ENCODE measurements around the gene AHI1. TPM values are rescaled to one million over a fixed set of nuclear protein-coding genes. Genes with fewer than 3 reads are reported as not detected.

The AHI1 gene
- total RNA-seq, 3 donors from 2014 or later (not counting 1 experiment from before 2014, with no cell fraction given) = 24.0 to 40.3 (median 32.4) TPM

- no peak for DNase-seq
- no peak overlapping the region for H3K27ac ChIP-seq (ENCODE audit: low read length)
Measured at GRCh38 chr6:135397172-135397952, 100.2 kb downstream of the AHI1 start.

GRCh38 chr6:135395136-135395535 is 102.4 kb downstream of the AHI1 start:
- DNase-seq (no peak), ATAC-seq (no peak)
- Histone ChIP-seq H3K27ac (ENCODE audit: low read length) (no peak overlapping the region), H3K36me3 (ENCODE audit: control insufficient read depth, insufficient read depth, low read length) (no peaks in the 10 kb centered on the region), H3K4me1 (ENCODE audit: control insufficient read depth, insufficient read depth, low read length) (no peaks in the 10 kb centered on the region), H3K4me3 (ENCODE audit: low read length) (no peak overlapping the region), H3K9me3 (ENCODE audit: control insufficient read depth, insufficient read depth, low read length) (no peaks in the 10 kb centered on the region), H3K27me3 (ENCODE audit: control insufficient read depth, insufficient read depth, low read length) (no peaks in the 10 kb centered on the region)
- Mint-ChIP-seq H3K27me3 (ENCODE audit: low read depth in 2 of 2) (no peaks in the 10 kb centered on the region), H3K36me3 (no peaks in the 10 kb centered on the region), H3K4me1 (no peaks in the 10 kb centered on the region), H3K27ac (no peak overlapping the region), H3K9me3 (no peaks in the 10 kb centered on the region), H3K4me3 (no peak overlapping the region)
- no peak for TF ChIP-seq CTCF (IDR thresholded peaks at IDR 0.05)
- intact Hi-C loops (cut with micrococcal nuclease) = no loop called here

More at GRCh38 chr6:135397172-135397952, 100.2 kb downstream of the AHI1 start:
- Mint-ChIP-seq H3K27ac (no peak overlapping the region), H3K27me3 (ENCODE audit: low read depth in 2 of 2) (no peaks in the 10 kb centered on the region), H3K4me1 (no peaks in the 10 kb centered on the region), H3K36me3 (no peaks in the 10 kb centered on the region), H3K9me3 (no peaks in the 10 kb centered on the region), H3K4me3 (no peak overlapping the region)
- Histone ChIP-seq H3K9me3 (ENCODE audit: control insufficient read depth, insufficient read depth, low read length) (no peaks in the 10 kb centered on the region), H3K27me3 (ENCODE audit: control insufficient read depth, insufficient read depth, low read length) (no peaks in the 10 kb centered on the region), H3K4me3 (ENCODE audit: low read length) (no peak overlapping the region), H3K36me3 (ENCODE audit: control insufficient read depth, insufficient read depth, low read length) (no peaks in the 10 kb centered on the region), H3K4me1 (ENCODE audit: control insufficient read depth, insufficient read depth, low read length) (no peaks in the 10 kb centered on the region)
- no peak for ATAC-seq
- intact Hi-C loops (cut with micrococcal nuclease) = no loop called here
- TF ChIP-seq CTCF (IDR thresholded peaks at IDR 0.05) = no peak
- 86% methylated on average over 1 of the region's 5 CpGs for WGBS (ENCODE audit: insufficient coverage)

GRCh38 chr6:135393289-135393688 is 104.3 kb downstream of the AHI1 start:
- H3K27ac ChIP-seq (ENCODE audit: low read length) = no peak overlapping the region
- ATAC-seq = no peak
- no peak overlapping the region for H3K4me3 ChIP-seq (ENCODE audit: low read length)
- no peaks in the 10 kb centered on the region for H3K36me3 ChIP-seq (ENCODE audit: control insufficient read depth, insufficient read depth, low read length)
- no peaks in the 10 kb centered on the region for H3K27me3 ChIP-seq (ENCODE audit: control insufficient read depth, insufficient read depth, low read length)
- no peaks in the 10 kb centered on the region for H3K9me3 ChIP-seq (ENCODE audit: control insufficient read depth, insufficient read depth, low read length)
- Mint-ChIP-seq H3K9me3 (no peaks in the 10 kb centered on the region), H3K27me3 (ENCODE audit: low read depth in 2 of 2) (no peaks in the 10 kb centered on the region), H3K4me1 (no peaks in the 10 kb centered on the region), H3K4me3 (no peak overlapping the region), H3K27ac (no peak overlapping the region), H3K36me3 (no peaks in the 10 kb centered on the region)
- H3K4me1 ChIP-seq (ENCODE audit: control insufficient read depth, insufficient read depth, low read length) = no peaks in the 10 kb centered on the region
- TF ChIP-seq CTCF (IDR thresholded peaks at IDR 0.05) = no peak
- intact Hi-C loops (cut with micrococcal nuclease) = no loop called here
- WGBS (ENCODE audit: insufficient coverage) = no CpG with 5 or more reads among the region's 2 CpGs
- DNase-seq = no peak

- H3K4me3 ChIP-seq (ENCODE audit: low read length) = no peak overlapping the region
Measured at GRCh38 chr6:135390458-135390857, 107.1 kb downstream of the AHI1 start.

More at GRCh38 chr6:135390458-135390857, 107.1 kb downstream of the AHI1 start:
- no peak for DNase-seq
- H3K27ac ChIP-seq (ENCODE audit: low read length) = no peak overlapping the region
- no peaks in the 10 kb centered on the region for H3K36me3 Mint-ChIP-seq
- TF ChIP-seq CTCF (IDR thresholded peaks at IDR 0.05) = no peak
- no peaks in the 10 kb centered on the region for H3K4me1 Mint-ChIP-seq
- H3K27me3 Mint-ChIP-seq (ENCODE audit: low read depth in 2 of 2) = no peaks in the 10 kb centered on the region
- ATAC-seq = no peak
- H3K9me3 Mint-ChIP-seq = no peaks in the 10 kb centered on the region
- intact Hi-C loops (cut with micrococcal nuclease) = no loop called here
- 86% methylated on average over 1 of the region's 4 CpGs for WGBS (ENCODE audit: insufficient coverage)
- no peaks in the 10 kb centered on the region for H3K36me3 ChIP-seq (ENCODE audit: control insufficient read depth, insufficient read depth, low read length)
- H3K4me1 ChIP-seq (ENCODE audit: control insufficient read depth, insufficient read depth, low read length) = no peaks in the 10 kb centered on the region
- no peaks in the 10 kb centered on the region for H3K9me3 ChIP-seq (ENCODE audit: control insufficient read depth, insufficient read depth, low read length)
- H3K27me3 ChIP-seq (ENCODE audit: control insufficient read depth, insufficient read depth, low read length) = no peaks in the 10 kb centered on the region
- H3K27ac Mint-ChIP-seq = no peak overlapping the region
- no peak overlapping the region for H3K4me3 Mint-ChIP-seq
